GM18520 (cell line): Measurements from ENCODE around the gene PLEK2.
"Not testable (repeated sequence)": the region's sequence is repeated elsewhere in the genome, so short reads cannot be mapped to it uniquely, and the experiment has no call there.

Source experiments
- ATAC-seq: cut with Tn5 transposase; IDR thresholded peaks from one replicate; pipeline ENCODE4 v1.9.1; 2021; ENCODE audit not compliant: unreplicated experiment

The PLEK2 gene

GRCh38 chr14:67411820-67412421 is at the start of gene PLEK2:
Gene PLEK2 (minus strand): TSS chr14:67412165. CDS start chr14:67412059, 106 bp downstream.
- ATAC-seq: no peak

GRCh38 chr14:67461341-67461985 is 49.5 kb upstream of the PLEK2 start:
- ATAC-seq: no peak

GRCh38 chr14:67459336-67459735 is 47.4 kb upstream of the PLEK2 start:
- ATAC-seq: no peak

- no peak for ATAC-seq
Observed at GRCh38 chr14:67457782-67458181, 45.8 kb upstream of the PLEK2 start.

- ATAC-seq: no peak
Observed at GRCh38 chr14:67456732-67457131, 44.8 kb upstream of the PLEK2 start.

- no peak for ATAC-seq
Observed at GRCh38 chr14:67453575-67454300, 41.8 kb upstream of the PLEK2 start.

- ATAC-seq: not testable (repeated sequence)
Observed at GRCh38 chr14:67451667-67452066, 39.7 kb upstream of the PLEK2 start.

- ATAC-seq: no peak
Observed at GRCh38 chr14:67449096-67449495, 37.1 kb upstream of the PLEK2 start.

- no peak for ATAC-seq
Observed at GRCh38 chr14:67447033-67447381, 35.0 kb upstream of the PLEK2 start.

GRCh38 chr14:67446371-67447032 is 34.5 kb upstream of the PLEK2 start:
- no peak for ATAC-seq

- no peak for ATAC-seq
Observed at GRCh38 chr14:67444395-67444794, 32.4 kb upstream of the PLEK2 start.

- ATAC-seq: no peak
Observed at GRCh38 chr14:67442139-67442906, 30.4 kb upstream of the PLEK2 start.

GRCh38 chr14:67441672-67442071 is 29.7 kb upstream of the PLEK2 start:
- ATAC-seq: no peak

- ATAC-seq: no peak
Observed at GRCh38 chr14:67441256-67441655, 29.3 kb upstream of the PLEK2 start.

- ATAC-seq: no peak
Observed at GRCh38 chr14:67440513-67440912, 28.5 kb upstream of the PLEK2 start.

GRCh38 chr14:67438969-67439368 is 27.0 kb upstream of the PLEK2 start:
- ATAC-seq: no peak

- no peak for ATAC-seq
Observed at GRCh38 chr14:67436006-67436866, 24.3 kb upstream of the PLEK2 start.

- ATAC-seq: no peak
Observed at GRCh38 chr14:67435603-67436002, 23.6 kb upstream of the PLEK2 start.

GRCh38 chr14:67432050-67432564 is 20.1 kb upstream of the PLEK2 start:
- no peak for ATAC-seq
